Measurements from ENCODE around the gene OR51G1.
"Not testable (repeated sequence)": the region's sequence is repeated elsewhere in the genome, so short reads cannot be mapped to it uniquely, and the experiment has no call there.

Gene OR51G1, protein sequence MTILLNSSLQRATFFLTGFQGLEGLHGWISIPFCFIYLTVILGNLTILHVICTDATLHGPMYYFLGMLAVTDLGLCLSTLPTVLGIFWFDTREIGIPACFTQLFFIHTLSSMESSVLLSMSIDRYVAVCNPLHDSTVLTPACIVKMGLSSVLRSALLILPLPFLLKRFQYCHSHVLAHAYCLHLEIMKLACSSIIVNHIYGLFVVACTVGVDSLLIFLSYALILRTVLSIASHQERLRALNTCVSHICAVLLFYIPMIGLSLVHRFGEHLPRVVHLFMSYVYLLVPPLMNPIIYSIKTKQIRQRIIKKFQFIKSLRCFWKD

DNA sequence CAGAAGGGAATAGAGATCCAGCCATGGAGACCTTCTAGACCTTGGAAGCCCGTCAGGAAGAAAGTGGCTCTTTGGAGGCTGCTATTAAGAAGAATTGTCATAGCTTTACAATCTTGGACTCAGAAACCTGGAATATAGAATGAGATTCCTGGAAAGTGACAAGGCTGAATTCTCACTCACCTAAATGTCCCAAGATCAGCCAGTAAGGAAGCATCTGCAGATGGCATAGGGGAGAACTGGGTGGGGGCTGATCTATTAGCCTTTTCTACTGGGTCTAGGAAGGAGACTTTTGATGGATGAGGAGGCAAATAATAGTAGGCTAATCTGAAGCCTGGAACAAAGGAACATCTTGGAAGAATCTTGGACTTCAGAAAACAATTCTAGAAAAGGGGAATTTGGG, at the start of gene OR51G1:
TSS of gene OR51G1 (minus strand) at position 101 of the 400 bp plus-strand sequence. CDS start at position 101, 0 bp downstream.
- no peak for DNase-seq

- no peak for DNase-seq
Observed at GRCh38 chr11:4962816-4963215, 38.7 kb upstream of the OR51G1 start.

DNA sequence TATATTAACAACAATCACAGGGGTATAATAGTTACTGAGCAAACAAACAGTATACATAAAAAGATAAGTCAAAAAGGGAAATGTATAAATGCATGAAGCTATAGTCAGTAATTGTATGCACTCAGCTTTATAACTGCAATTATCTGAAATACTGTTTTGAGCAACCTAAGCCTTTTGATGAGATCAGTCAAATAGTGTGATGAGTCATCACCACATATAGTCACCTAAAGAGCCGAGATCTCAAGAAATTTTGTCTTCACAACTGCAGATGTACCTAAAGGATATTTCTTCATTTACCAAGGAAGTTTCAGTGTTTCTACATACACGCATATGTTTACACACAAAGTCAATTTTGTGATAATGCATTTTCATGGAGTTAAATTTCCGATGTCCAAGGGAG, 36.7 kb upstream of the OR51G1 start:
- DNase-seq, result peak; percentile 66

GRCh38 chr11:4957396-4957795, 33.3 kb upstream of the OR51G1 start:
- peak; percentile 7 for DNase-seq

DNA sequence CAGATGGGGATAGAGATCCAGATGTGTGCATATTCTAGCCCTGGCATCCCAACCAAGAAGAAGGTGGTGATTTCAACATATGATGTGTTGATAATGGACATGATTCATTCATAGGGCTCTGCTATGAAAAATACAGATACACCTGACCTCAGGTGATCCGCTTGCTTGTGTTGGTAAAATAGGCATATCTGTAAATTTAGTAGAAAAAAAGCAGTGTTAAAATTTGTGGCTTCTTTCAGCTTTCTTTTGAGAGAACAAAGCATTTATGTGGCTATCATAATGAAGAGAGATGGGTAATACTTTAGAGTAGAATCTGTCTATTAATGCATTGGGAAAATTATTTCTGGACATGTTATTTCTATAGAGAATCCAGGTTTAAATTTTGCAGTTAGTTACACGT, 31.5 kb upstream of the OR51G1 start, which contains the start of gene OR51A2:
TSS of gene OR51A2 (minus strand) at position 101 of the 400 bp plus-strand sequence. CDS start at position 101, 0 bp downstream.
- not testable (repeated sequence) for DNase-seq

- no peak for DNase-seq
Observed at GRCh38 chr11:4947505-4947904, 23.4 kb upstream of the OR51G1 start, which contains the start of gene OR51A4. OR51A4 (minus strand) TSS chr11:4947605; CDS start chr11:4947100, 505 bp downstream.

DNA sequence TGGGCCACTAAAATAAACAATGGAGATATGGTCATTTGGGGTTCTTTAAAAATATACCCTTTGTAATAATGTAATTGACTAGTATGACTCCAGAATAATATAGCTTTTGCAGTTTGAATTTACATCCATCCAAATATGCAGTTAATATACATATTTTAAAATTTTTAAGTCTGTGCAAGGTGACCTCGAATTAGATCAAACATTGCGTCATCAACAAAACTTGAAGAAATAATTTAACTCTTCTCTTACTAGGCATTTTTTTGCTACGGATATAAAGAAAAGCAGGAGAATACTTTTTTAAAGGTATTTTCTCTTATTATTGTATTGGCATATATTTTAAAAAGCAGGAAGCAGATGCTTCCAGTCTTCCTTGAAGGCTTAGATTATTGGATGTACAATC, 12.6 kb upstream of the OR51G1 start:
- DNase-seq, result no peak

DNA sequence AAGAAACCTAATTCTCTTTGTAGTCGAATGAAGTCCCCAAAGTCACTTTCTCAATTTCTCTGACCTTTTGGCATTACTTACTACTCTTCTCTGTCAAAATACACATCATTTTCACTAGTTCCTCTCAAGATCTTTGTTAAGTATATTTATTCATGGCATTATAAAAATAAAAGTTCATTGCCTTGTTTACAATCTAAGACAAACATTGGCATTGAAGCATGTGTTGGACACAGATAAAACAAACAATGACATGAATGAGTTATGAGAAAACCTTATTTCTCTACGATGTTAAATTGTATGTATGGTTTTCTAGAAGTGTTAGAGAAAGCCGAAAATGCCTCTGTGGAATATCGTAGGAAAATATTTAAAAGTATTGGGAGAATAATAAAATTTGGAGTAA, 8.6 kb upstream of the OR51G1 start:
- no peak for DNase-seq

DNA sequence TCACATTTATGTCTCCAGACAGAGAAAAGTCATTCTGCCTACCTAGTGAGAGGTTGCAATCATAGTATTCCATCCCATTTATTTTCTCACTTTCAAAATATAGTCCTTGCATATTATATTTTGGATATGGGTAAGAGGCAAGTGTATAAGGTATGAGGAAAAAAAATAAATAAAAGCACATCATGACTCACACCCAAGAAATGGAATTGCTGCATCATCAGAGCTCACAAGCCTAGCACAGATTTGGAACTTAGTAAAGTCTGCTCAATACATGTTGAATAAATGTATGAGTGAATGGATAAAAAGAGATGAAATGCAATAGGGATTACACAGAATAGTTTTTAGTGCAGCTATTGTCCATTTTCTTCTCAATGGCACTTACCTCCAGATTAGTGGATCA, 2.5 kb upstream of the OR51G1 start:
- DNase-seq, result no peak

GRCh38 chr11:4922304-4922703, 1.8 kb downstream of the OR51G1 start:
- peak; percentile 23 for DNase-seq

GRCh38 chr11:4921796-4922195, 2.3 kb downstream of the OR51G1 start:
- no peak for DNase-seq

- DNase-seq, result no peak
Observed at GRCh38 chr11:4919250-4919649, 4.9 kb downstream of the OR51G1 start, which contains the start of gene OR51G2. OR51G2 (minus strand) TSS chr11:4919350; CDS start chr11:4915663, 3,687 bp downstream.

DNA sequence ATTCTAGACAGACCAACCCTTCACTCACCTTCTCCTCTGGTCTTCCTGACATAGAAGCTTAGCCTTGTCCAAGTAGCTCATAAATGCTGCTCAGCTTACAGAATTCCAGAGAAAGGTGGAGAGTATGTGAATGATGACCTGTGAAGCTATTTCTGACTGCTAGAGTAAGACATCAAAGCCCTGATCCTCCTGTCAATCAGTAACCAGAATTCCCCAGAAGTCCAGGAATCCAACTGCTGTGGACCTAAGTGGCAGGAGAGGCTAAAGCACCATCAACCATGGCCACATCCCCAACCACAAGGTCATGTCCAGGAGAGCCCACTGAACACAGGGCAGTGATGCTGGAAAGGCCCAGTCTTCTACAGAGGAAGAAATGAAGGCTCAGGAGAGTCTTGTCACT, 7.6 kb downstream of the OR51G1 start:
- no peak for DNase-seq

- no peak for DNase-seq
Observed at GRCh38 chr11:4903484-4903883, 20.7 kb downstream of the OR51G1 start, which contains the start of gene OR51A7. OR51A7 (plus strand) TSS chr11:4903783; CDS start chr11:4907370, 3,587 bp downstream.

DNA sequence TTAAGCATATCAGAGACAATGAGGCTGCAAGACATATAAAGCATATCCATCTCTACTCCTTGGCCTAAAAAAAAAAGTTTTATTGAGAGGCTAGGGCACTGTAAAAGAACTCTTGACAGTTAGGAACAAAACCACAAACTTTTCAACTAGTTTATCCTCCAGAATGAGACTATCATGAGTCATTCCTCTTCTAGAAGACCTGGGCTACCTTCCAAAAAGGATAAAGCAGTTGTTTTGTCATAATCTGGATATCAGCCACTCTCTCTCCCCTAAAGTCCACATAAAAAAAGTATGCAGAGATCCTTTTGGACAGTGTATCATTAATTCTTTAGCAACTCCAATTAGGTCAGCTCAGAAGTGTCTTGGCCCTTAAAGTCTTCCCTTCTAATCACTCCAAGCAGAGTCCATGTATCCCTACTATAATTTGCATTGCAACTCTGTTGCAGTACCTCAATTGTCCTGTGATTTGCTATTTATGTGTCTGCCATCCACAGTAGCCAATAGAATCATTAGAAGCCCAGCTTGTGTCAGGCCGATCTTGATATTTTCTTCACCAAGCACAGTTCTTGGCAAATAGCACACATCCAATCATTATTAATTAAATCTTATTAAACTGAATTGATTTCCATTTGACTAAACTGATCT, 32.0 kb downstream of the OR51G1 start:
- peak; percentile 83 for DNase-seq

DNA sequence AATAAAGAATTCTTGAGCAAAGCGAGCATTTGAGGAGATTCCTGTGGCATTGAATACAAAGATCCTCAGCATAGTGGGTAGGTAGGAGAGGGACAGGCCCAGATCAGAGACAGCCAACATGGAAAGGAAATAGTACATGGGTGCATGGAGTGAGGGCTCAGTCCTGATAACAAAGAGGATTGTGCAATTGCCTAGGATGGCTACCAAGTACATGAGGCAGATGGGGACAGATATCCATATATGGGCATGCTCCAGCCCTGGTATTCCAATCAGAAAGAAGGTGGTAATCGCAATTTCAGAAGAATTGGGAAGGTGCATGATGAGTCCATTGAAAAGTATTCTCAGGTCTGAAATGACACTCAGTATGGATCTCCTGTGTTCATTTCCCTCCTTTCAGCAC, 33.9 kb downstream of the OR51G1 start:
- DNase-seq, result peak; percentile 74

GRCh38 chr11:4887591-4887990, 36.5 kb downstream of the OR51G1 start:
- peak; percentile 20 for DNase-seq

DNA sequence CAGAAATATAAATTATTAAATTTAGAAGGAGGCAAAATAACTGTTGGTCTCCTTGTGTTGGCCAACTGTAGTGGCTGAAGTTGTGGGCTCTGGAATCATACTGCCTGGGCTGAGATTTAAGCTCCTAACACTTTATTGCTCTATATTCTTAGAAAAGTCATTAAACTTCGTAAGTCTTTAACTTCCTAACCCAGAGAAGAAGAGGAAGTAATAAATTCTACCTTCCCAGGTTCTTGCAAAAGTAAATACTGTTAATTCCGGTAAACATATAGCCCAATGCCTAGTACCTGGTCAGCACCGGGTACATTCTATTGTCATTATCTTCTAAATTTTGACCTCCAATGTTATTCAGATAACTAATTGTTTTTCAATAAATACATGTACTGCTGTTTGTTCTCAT, 38.0 kb downstream of the OR51G1 start:
- DNase-seq, result no peak

- DNase-seq, result no peak
Observed at GRCh38 chr11:4884361-4884760, 39.8 kb downstream of the OR51G1 start.

DNA sequence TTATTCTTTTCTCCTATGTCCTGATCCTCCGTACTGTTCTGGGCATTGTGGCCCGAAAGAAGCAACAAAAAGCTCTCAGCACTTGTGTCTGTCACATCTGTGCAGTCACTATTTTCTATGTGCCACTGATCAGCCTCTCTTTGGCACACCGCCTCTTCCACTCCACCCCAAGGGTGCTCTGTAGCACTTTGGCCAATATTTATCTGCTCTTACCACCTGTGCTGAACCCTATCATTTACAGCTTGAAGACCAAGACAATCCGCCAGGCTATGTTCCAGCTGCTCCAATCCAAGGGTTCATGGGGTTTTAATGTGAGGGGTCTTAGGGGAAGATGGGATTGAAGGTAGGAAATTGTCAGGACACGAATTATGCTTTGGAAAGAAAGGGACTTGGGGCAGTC, 41.6 kb downstream of the OR51G1 start:
- no peak for DNase-seq

- DNase-seq, result peak; percentile 84
Observed at GRCh38 chr11:4881860-4882500, 42.2 kb downstream of the OR51G1 start, which contains the start of gene OR51T1. OR51T1 (plus strand) TSS chr11:4881900; CDS start chr11:4881900, 0 bp downstream.

DNA sequence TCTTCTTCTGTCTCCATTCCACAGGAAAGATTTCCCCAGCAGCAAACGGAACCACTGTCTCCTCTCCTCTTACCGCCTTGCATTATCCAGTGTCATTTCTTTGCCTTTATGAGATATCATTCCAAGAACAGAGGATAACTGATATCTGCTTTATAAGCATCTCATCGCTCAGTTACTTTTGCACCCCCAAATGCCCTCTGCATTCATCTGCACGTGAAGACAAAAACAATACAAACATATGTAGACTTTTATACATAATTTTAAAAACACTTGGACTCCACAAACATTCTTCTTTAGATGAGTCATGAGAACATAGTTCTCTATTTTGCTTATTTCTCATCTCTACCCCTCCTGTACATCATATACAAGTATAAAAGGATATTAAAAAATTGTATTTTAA, 43.0 kb downstream of the OR51G1 start:
- no peak for DNase-seq

Data from OCI-M1 (cell line).